CD4-positive, alpha-beta memory T cell (primary cell): ENCODE data around the gene SAMSN1. TPM values are rescaled to one million over a fixed set of nuclear protein-coding genes. Genes with fewer than 3 reads are reported as not detected.

ENCODE experiments used
- CTCF ChIA-PET: fragments of 350-600 bp; sonication (Branson Sonifier 250); formaldehyde crosslinking; loops from one replicate; lab custom pipeline; 2021; ENCODE audit warnings: inconsistent platforms; ENCODE audit not compliant: partially characterized antibody; lab: Charles Lee
- POLR2A ChIA-PET: fragments of 350-600 bp; sonication (Branson Sonifier 250); formaldehyde crosslinking; loops from one replicate; lab custom pipeline; 2021; ENCODE audit not compliant: partially characterized antibody; lab: Charles Lee
- DNase-seq, 5 donors: peaks; one replicate each; pipeline versions ENCODE4 v3.0.0 to v3.0.0-alpha.2; 2020 to 2022; ENCODE audit warnings: mixed read lengths in 1 of 5
- H3K27ac ChIP-seq: one replicate; pipeline ENCODE4 v1.7.0; 2013; ENCODE audit warnings: low read depth, low read length
- H3K27me3 ChIP-seq: 2 replicates; pipeline ENCODE4 v1.7.0; 2013; ENCODE audit warnings: mild to moderate bottlenecking, low read length, moderate library complexity; ENCODE audit not compliant: insufficient read depth
- H3K36me3 ChIP-seq: 2 replicates; pipeline ENCODE4 v1.7.0; 2013; ENCODE audit warnings: mild to moderate bottlenecking, low read length, moderate library complexity; ENCODE audit not compliant: insufficient read depth
- H3K4me1 ChIP-seq: 2 replicates; pipeline ENCODE4 v1.7.0; 2013; ENCODE audit warnings: mild to moderate bottlenecking, low read length, moderate library complexity; ENCODE audit not compliant: insufficient read depth
- H3K4me3 ChIP-seq, 2 donors: one replicate each; pipeline ENCODE4 v1.7.0; 2013; ENCODE audit warnings: low read length in 2 of 2, mild to moderate bottlenecking in 1 of 2
- H3K9me3 ChIP-seq, 2 donors: one replicate each; pipeline ENCODE4 v1.7.0; 2013; ENCODE audit warnings: low read length in 2 of 2, control low read depth in 1 of 2; ENCODE audit not compliant: control insufficient read depth in 1 of 2
- H3K27ac Mint-ChIP-seq, 7 donors: one replicate each; pipeline ENCODE4 v1.8.0; 2020 to 2021; ENCODE audit warnings: mixed read lengths in 7 of 7, mild to moderate bottlenecking in 6 of 7, inconsistent platforms in 3 of 7, moderate library complexity in 3 of 7
- H3K27me3 Mint-ChIP-seq, 2 donors: one replicate each; pipeline ENCODE4 v1.8.0; 2020 to 2021; ENCODE audit warnings: mixed read lengths in 2 of 2
- H3K36me3 Mint-ChIP-seq, 2 donors: one replicate each; pipeline ENCODE4 v1.8.0; 2020 to 2021; ENCODE audit warnings: mixed read lengths in 2 of 2, inconsistent platforms in 1 of 2, mild to moderate bottlenecking in 1 of 2
- H3K4me1 Mint-ChIP-seq, 4 donors: one replicate each; pipeline ENCODE4 v1.8.0; 2020 to 2021; ENCODE audit warnings: mixed read lengths in 4 of 4, mild to moderate bottlenecking in 1 of 4
- H3K4me3 Mint-ChIP-seq, 8 donors: one replicate each; pipeline ENCODE4 v1.8.0; 2020 to 2021; ENCODE audit warnings: mixed read lengths in 8 of 8, mild to moderate bottlenecking in 7 of 8, moderate library complexity in 6 of 8, inconsistent platforms in 3 of 8
- H3K9me3 Mint-ChIP-seq, 8 donors: one replicate each; pipeline ENCODE4 v1.8.0; 2020 to 2021; ENCODE audit warnings: mixed read lengths in 8 of 8, mild to moderate bottlenecking in 5 of 8, inconsistent platforms in 3 of 8, moderate library complexity in 1 of 8
- intact Hi-C: fragments of 100-400 bp; cut with micrococcal nuclease; formaldehyde crosslinking; loops from one replicate; pipeline ENCODE4 v1.15.1; 2023
- polyA plus RNA-seq, 2 donors: library from polyadenylated mRNA; unstranded; fragments of 300-500 nt; fragmentation: Illumina TruSeq; gene quantifications; one replicate each; pipeline ENCODE4 v1.2.3, GENCODE V29; 2021
- total RNA-seq, 2 experiments: library from RNA; stranded (reverse); gene quantifications; one replicate each; pipeline ENCODE4 v1.2.3, GENCODE V29; 2021

Gene SAMSN1
- total and polyA plus RNA-seq, 4 experiments from 2014 or later: 50.8 to 59.5 (median 57.1) TPM

GRCh38 chr21:14453339-14454015 is 92.6 kb downstream of the SAMSN1 start:
- CTCF ChIA-PET: interaction anchor here (1.0 to 2.0 kb wide), 2 partner anchors 50 to 284 kb away, joined by 3 to 10 read pairs; no protein-coding TSS in a partner anchor
- Mint-ChIP-seq H3K27ac (peak overlapping the region in 3 of 7 donors; percentile 43 to 58 (median 50)), H3K9me3 (no peaks in the 10 kb centered on the region), H3K27me3 (no peaks in the 10 kb centered on the region), H3K4me3 (peak overlapping the region in 1 of 8 donors; percentile 0), H3K36me3 (no peaks in the 10 kb centered on the region), H3K4me1 (peaks cover 20 to 30% (median 25%) of the 10 kb centered on the region in 4 donors)
- H3K4me1 ChIP-seq: peaks cover 21% of the 10 kb centered on the region
- no peaks in the 10 kb centered on the region for H3K27me3 ChIP-seq
- no peaks in the 10 kb centered on the region for H3K36me3 ChIP-seq
- H3K9me3 ChIP-seq: no peaks in the 10 kb centered on the region
- H3K4me3 ChIP-seq: no peak overlapping the region
- intact Hi-C loops: loop anchor here (5.0 kb wide), 1 partner anchor 284 kb away; no protein-coding TSS in a partner anchor
- no peak for DNase-seq
- POLR2A ChIA-PET: interaction anchor here (0.9 kb wide), 1 partner anchor 224 kb away, joined by 3 read pairs; no protein-coding TSS in a partner anchor
- no peak overlapping the region for H3K27ac ChIP-seq

DNA sequence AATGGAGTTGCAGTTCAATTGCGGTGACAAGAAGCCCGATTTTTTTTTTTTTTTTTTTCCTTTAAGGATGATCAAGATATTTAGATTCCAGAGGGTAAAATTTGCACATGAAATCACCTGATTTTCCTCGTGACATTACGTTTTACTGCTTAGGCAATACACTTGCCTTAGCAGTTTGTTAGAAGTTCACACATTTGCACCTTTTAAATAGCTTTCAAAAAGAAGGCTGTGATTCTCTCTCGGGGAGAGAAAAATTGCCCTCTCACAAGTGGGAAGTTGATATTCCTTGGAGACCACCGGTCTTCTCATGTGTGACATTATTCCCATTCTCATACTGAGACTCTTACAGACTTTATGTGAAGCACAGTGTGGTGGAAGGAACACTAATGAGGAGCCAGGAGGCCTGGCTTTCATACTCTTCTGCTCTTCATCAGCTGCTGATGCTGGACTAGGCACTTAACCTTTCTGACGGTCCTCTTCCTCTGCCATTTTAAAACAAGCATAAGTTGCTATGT is 93.3 kb downstream of the SAMSN1 start:
- Histone ChIP-seq H3K4me1 (peaks cover 21% of the 10 kb centered on the region), H3K9me3 (no peaks in the 10 kb centered on the region), H3K36me3 (no peaks in the 10 kb centered on the region), H3K27ac (no peak overlapping the region), H3K4me3 (no peak overlapping the region), H3K27me3 (no peaks in the 10 kb centered on the region)
- Mint-ChIP-seq H3K9me3 (no peaks in the 10 kb centered on the region), H3K4me3 (peak overlapping the region in 3 of 8 donors; percentile 7 to 54 (median 50)), H3K4me1 (peaks cover 20 to 30% (median 25%) of the 10 kb centered on the region in 4 donors), H3K27ac (peak overlapping the region in 2 of 7 donors; percentile 11 to 20), H3K36me3 (no peaks in the 10 kb centered on the region), H3K27me3 (no peaks in the 10 kb centered on the region)
- ChIA-PET POLR2A (interaction anchor here (0.9 kb wide), 1 partner anchor 225 kb away, joined by 3 read pairs; no protein-coding TSS in a partner anchor), CTCF (interaction anchor here (0.9 to 2.0 kb wide), 4 partner anchors 19 to 321 kb away, joined by 3 to 10 read pairs (median 4); no protein-coding TSS in a partner anchor)
- intact Hi-C loops: loop anchor here (5.0 kb wide), 1 partner anchor 285 kb away; no protein-coding TSS in a partner anchor
- no peak for DNase-seq

DNA sequence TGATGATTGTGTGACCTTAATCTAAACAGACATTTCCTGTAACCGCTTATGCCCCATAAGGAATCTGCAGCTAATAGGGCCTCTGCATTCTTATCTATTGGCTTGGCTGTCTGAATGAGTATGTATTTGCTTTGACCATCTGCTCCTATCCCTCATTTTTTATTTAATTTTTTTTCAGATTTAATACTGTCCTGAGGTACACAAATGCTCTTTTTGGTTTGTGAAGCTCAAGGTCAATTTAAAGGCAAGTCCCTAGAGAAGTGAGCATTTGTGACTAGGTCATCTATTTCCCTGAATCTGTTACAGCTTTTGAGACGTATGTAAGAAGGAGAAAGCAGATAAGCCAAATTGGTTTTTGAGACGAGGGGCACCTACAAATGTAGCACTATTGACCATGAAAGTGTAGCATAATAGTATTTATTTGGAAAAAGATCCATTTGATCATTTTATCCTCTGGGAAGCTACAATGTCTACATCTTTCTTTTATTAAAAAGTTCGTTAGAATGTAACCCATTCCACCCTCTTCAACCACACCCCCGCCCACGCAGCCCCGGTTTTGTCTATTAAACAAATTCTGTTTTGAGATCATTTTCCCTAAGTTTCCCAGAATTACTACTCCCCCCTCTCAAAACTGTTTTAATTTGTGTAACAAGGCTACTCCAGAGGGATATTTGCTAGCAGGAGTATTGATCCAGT is 93.9 kb downstream of the SAMSN1 start:
- H3K27ac ChIP-seq: no peak overlapping the region
- no peak overlapping the region for H3K4me3 ChIP-seq
- no peaks in the 10 kb centered on the region for H3K36me3 ChIP-seq
- H3K4me1 ChIP-seq: peaks cover 21% of the 10 kb centered on the region
- no peaks in the 10 kb centered on the region for H3K27me3 ChIP-seq
- POLR2A ChIA-PET: no interaction called here
- Mint-ChIP-seq H3K27me3 (no peaks in the 10 kb centered on the region), H3K36me3 (no peaks in the 10 kb centered on the region), H3K27ac (peak overlapping the region in 3 of 7 donors; percentile 11 to 38 (median 30)), H3K9me3 (no peaks in the 10 kb centered on the region), H3K4me3 (peak overlapping the region in 2 of 8 donors; percentile 7 to 50), H3K4me1 (peaks cover 20 to 30% (median 25%) of the 10 kb centered on the region in 4 donors)
- DNase-seq: no peak
- CTCF ChIA-PET: interaction anchor here (0.9 to 2.0 kb wide), 3 partner anchors 19 to 321 kb away, joined by 3 to 10 read pairs (median 4); no protein-coding TSS in a partner anchor
- H3K9me3 ChIP-seq: no peaks in the 10 kb centered on the region
- intact Hi-C loops: loop anchor here (5.0 kb wide), 1 partner anchor 285 kb away; no protein-coding TSS in a partner anchor

DNA sequence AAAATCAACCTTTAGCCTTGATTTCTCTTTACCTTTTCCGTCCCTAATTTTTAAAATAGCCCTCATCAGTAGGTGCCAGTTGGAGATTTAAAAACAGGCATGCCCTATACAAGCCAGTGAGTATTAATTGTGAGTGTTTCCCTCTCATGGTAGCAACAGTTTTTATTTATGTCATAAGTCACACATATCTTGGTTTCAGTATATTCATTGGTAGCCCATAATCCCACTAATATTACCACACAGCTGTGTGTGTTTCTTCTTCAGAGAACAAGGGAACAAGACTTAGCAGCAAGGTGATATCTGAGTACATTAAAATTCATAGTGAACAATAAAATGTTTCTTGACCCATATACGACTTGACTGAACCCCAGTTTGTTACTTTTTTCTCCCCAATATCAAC is 94.6 kb downstream of the SAMSN1 start:
- intact Hi-C loops: loop anchor here (5.0 kb wide), 1 partner anchor 286 kb away; no protein-coding TSS in a partner anchor
- no peak overlapping the region for H3K4me3 Mint-ChIP-seq

GRCh38 chr21:14448784-14449183 is 97.3 kb downstream of the SAMSN1 start:
- no peak overlapping the region for H3K27ac ChIP-seq
- no peaks in the 10 kb centered on the region for H3K36me3 ChIP-seq
- no peaks in the 10 kb centered on the region for H3K27me3 ChIP-seq
- no peak overlapping the region for H3K4me3 ChIP-seq
- H3K36me3 Mint-ChIP-seq: no peaks in the 10 kb centered on the region
- no peak overlapping the region for H3K27ac Mint-ChIP-seq
- no peak for DNase-seq
- intact Hi-C loops: loop anchor here (10.0 kb wide), 1 partner anchor 326 kb away; no protein-coding TSS in a partner anchor
- peaks cover 20% of the 10 kb centered on the region for H3K4me1 ChIP-seq
- POLR2A ChIA-PET: no interaction called here
- peaks cover 9 to 15% (median 12%) of the 10 kb centered on the region in 4 donors for H3K4me1 Mint-ChIP-seq
- no peaks in the 10 kb centered on the region for H3K27me3 Mint-ChIP-seq
- H3K9me3 ChIP-seq: no peaks in the 10 kb centered on the region
- no peak overlapping the region for H3K4me3 Mint-ChIP-seq
- no peaks in the 10 kb centered on the region for H3K9me3 Mint-ChIP-seq
- CTCF ChIA-PET: no interaction called here

More for the DNA sequence above, 94.6 kb downstream of the SAMSN1 start:
- Histone ChIP-seq H3K27ac (no peak overlapping the region), H3K36me3 (no peaks in the 10 kb centered on the region), H3K4me1 (peaks cover 21% of the 10 kb centered on the region), H3K9me3 (no peaks in the 10 kb centered on the region), H3K4me3 (no peak overlapping the region), H3K27me3 (no peaks in the 10 kb centered on the region)
- Mint-ChIP-seq H3K36me3 (no peaks in the 10 kb centered on the region), H3K27me3 (no peaks in the 10 kb centered on the region), H3K9me3 (no peaks in the 10 kb centered on the region), H3K27ac (peak overlapping the region in 1 of 7 donors; percentile 38), H3K4me1 (peaks cover 20 to 30% (median 25%) of the 10 kb centered on the region in 4 donors)
- POLR2A ChIA-PET: no interaction called here
- CTCF ChIA-PET: interaction anchor here (0.9 to 2.0 kb wide), 3 partner anchors 20 to 322 kb away, joined by 3 to 10 read pairs (median 4); no protein-coding TSS in a partner anchor
- DNase-seq: no peak

GRCh38 chr21:14438211-14438610 is 107.9 kb downstream of the SAMSN1 start:
- no peak overlapping the region for H3K27ac Mint-ChIP-seq
- H3K27me3 ChIP-seq: no peaks in the 10 kb centered on the region
- no peak overlapping the region for H3K4me3 Mint-ChIP-seq
- no peaks in the 10 kb centered on the region for H3K9me3 ChIP-seq
- peaks cover 2 to 8% (median 4%) of the 10 kb centered on the region in 8 donors for H3K9me3 Mint-ChIP-seq
- POLR2A ChIA-PET: no interaction called here
- H3K36me3 ChIP-seq: no peaks in the 10 kb centered on the region
- H3K27ac ChIP-seq: no peak overlapping the region
- no peaks in the 10 kb centered on the region for H3K4me1 ChIP-seq
- intact Hi-C loops: no loop called here
- no peaks in the 10 kb centered on the region for H3K4me1 Mint-ChIP-seq
- CTCF ChIA-PET: no interaction called here
- DNase-seq: no peak
- H3K36me3 Mint-ChIP-seq: no peaks in the 10 kb centered on the region
- peaks cover 0 to 1% of the 10 kb centered on the region in 2 donors for H3K27me3 Mint-ChIP-seq
- H3K4me3 ChIP-seq: no peak overlapping the region
